HL-60/S4 (cell line): ENCODE results near the gene SMIM22.

Source experiments
- in situ Hi-C: fragments of 300-500 bp; cut with MboI; formaldehyde crosslinking; loops from 2 replicates; pipeline ENCODE4 v1.14.3; 2022; ENCODE audit warnings: low sequenced_read_pairs

Gene SMIM22, protein sequence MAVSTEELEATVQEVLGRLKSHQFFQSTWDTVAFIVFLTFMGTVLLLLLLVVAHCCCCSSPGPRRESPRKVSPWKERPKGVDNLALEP

DNA sequence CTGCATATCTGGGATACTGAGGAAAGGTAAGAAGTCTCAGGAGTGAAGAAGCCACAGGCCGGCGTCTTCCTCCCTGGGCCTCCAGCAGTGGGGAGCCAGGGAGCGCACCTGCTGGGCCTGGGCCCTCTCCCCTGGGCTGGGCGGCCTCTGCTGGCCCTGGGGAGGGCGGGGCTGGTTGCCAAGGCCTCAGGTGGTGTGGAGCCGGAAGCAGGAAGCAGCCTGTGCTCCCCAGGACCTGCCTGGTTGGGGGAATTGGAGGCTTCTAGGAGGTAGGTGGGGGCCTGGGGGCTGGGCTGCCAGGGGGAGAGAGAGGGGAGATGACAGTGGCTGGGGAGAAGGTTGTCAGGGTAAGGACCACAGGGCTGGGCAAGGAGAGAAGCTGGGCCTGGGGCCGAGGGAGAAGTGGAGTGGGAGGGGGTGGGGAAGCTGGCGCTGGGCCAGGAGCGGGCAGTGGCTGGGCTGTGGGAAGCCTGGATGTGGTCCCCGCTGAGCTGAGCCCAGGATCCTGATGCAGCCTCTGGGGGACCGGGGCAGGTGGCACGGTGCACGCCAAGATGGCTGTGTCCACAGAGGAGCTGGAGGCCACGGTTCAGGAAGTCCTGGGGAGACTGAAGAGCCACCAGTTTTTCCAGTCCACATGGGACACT lies at the start of gene SMIM22:
Gene SMIM22 (plus strand): TSS at position 189 of the 647 bp plus-strand sequence. CDS start 366 bp downstream, at position 555.
- in situ Hi-C loops: no loop called here

DNA sequence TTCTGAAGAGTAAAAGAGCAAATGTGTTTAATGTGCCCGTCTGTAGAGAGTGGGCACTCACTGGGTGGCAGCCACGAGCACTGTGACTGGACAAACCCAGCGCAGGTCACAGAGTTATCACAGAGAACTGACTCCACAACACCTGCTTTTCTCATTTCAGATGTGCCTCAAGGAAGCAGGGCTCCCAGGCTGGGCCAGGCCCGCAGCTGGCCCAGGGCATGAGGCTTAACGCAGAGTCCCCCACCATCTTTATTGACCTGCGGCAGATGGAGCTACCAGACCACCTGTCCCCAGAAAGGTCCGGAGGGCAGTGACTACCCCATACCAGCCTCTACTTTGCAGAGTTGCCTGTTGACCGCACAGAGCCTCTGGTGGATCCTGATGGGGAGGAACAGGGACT lies 49.0 kb upstream of the SMIM22 start:
- in situ Hi-C loops: no loop called here

DNA sequence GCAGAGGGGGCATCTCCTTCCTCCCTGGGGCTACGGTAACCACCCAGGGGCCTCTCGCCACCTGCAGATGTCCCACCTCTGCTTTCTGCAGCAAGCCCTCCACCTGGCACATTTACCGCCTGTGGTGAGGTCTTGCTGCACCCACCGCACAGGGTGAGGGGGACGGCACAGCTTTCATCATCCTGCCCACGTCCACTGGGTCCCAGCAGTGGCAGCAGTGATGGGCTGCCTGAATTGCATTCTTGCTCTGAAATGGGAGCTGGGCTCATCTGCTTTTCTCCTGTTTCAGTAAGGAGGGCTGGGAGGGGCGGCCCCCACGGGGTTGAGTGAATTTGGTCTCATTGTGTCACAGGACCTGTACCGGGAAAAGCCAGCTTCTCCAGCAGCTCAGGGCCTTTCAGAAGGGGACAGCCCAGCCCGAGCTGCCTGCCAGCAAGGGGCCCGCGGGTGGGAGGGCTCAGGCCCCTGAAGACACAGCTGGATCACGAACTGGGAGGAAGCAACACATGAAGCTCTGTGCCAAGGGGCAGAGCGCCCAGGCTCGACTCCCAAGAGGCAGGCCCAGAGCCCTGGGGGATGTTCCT lies 48.1 kb upstream of the SMIM22 start:
- in situ Hi-C loops: no loop called here

DNA sequence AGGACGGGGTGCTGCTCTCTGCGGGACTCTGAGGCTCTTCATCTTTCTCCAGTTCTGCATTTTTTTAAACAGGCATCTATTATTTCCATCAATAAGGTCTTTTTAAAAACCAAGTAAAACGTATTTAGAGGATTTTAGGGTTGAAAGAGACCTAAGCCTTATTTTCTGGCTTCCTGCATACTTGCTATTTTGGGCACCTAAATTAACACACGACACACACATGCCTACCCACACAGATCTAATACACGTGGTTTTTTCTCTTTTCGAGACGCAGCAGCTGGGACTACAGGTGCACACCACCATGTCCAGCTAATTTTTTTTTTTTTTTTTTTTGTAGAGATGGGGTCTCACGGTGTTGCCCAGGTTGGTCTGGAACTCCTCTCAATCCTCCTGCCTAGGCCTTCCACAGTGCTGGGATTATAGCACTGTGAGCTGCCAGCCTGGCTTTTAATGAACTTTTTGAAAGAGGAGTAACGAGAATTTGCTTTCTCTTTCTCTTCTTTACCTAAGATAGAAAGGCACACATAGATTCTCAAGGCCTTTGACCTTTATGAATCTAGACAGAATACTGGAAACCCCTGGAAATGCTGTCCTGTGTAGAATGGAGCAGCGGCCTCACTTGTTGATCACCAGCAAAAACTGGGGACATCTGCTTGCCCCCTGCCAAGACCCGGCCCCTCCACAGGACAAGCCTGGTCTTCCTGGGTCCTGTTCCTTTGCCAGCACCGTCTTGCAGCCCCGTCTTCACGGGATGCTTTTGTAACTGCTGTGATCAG lies 47.1 kb upstream of the SMIM22 start:
- in situ Hi-C loops: no loop called here

DNA sequence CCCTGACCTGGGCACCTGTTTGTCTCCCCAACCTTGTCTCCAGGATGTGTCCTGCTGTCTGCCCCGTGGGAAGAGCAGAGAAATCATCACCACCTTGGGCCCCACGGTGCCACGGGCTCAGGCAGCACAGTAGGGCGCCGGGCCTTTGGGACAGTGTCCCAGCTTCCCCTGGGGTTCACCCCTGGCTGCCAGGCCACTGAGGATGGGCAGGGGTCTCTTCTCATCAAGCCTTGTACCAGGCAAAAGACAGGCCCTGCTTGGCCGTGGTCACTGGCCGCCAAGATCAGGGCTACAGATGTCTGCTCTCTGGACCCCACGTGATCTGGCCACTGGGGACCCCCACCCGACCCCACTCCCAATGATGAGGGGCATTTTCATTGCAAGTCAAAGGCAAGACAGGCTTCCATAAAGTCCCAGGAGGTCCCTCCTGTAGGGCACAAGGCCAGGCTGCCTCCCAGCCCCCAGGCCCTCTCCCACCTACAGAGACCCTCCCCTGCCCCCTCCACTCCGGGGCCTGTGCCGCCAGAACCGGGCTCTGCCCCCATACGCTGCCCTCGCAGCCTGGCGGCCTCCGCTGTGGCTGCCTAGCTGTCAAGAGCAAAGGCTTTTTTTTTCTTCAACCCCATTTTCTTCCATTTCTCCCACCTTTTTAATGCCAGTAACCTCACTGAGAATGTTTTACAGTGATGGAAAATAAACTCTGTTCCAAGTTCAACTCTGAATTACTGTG lies 46.3 kb upstream of the SMIM22 start:
- in situ Hi-C loops: no loop called here

DNA sequence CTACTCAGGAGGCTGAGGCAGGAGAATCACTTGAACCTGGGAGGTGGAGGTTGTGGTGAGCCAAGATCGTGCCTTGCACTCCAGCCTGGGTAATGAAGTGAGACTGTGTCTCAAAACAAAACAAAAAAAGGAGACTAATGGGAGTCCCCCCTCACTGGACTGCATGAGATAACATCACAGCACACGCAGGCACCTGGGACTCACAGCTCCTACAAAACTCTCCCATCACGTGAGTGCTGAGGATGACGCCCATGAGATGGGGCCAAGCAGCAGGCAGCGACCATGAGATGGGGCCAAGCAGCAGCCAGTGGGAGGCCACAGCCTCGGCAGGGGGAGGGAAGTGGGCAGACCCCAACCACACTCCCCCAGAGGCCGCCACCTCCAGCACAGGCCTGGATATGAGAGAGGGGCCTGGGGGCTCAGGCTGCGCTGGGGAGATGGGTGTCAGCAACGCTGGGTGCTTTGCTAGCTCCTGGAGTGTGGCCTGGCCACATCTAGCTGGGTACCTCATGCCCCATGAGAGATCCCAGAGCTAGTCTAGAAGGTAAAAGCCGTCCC lies 45.4 kb upstream of the SMIM22 start:
- in situ Hi-C loops: no loop called here

DNA sequence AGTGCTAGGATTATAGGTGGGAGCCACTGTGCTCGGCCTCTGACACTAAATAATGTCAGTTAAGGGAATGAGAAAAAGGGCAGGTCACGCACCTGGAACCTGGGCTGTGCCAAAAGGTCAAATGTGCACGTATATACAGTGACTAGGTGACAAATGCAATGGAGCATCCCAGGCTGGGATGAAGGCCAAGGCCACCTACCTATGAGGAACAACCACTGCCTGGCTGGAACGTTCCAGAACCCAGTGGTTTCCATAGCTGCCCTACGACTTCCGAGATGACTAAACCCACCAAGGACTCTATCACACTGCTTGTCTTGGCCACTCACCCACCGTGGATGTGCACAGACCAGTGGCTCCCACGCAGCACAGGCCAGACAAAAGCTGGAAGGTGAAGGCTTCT lies 44.3 kb upstream of the SMIM22 start:
- in situ Hi-C loops: no loop called here

DNA sequence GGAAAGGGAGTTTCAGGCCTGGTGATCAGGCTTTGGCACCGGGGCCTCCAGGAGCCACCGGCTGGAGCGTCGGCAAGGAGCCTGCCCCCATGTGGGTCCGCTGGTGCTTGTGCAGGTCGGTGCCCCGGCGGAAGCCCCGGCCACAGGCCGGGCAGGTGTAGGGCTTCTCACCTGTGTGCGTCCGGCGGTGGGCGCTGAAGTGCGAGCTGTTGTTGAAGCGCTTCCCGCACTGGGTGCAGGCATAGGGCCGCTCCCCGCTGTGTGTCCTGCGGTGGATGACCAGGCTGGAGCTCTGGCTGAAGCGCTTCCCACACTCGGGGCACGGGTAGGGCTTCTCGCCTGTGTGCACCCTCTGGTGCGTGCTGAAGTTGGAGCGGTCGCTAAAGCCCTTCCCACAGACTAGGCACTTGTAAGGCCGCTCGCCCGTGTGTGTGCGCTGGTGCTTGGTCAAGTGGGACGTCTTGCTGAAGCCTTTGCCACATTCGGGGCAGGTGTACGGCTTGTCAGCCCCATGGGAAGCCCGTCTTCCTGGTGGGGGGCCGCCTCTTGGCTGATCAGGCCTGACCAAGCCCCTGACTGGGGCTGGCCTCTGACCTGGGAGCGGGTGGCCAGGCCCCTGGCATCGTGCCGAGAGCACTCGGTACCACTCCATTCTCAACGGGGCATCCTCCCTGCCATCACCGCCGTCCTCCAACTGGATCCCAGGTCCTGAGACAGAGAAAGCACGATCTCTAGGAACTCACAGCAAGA lies 42.6 kb upstream of the SMIM22 start:
- in situ Hi-C loops: no loop called here

DNA sequence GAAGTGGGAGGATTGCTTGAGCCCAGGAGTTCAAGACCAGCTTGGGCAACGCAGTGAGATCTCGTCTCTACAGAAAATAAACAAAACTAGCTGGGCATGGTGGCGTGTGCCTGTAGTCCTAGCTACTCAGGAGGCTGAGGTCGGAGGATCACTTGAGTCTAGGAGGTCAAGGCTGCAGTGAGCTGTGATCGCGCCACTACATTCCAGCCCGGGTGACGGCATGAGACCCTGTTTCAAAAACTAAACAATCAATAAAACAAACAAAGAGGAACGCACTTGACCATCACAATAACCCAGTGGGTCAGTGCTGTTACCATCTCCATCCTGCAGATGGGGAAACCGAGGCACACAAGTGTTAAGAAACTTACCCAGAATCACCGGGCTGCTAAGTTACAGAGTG lies 41.9 kb upstream of the SMIM22 start:
- in situ Hi-C loops: no loop called here

DNA sequence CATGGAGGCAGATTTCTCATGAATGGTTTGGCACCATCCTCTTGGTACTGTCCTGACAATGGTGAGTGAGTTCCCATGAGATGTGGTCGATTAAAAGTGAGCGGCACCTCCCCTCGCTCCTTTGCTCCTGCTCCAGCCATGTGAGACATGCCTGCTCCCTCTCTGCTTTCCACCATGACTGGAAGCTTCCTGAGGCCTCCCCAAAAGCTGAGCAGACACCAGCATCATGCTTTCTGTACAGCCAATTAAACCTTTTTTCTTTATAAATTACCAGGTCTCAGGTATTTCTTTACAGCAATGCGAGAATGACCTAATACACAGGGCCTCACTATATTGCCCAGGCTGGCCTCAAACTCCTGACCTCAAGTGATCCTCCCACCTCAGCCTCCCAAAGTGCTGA lies 40.3 kb upstream of the SMIM22 start:
- in situ Hi-C loops: no loop called here

DNA sequence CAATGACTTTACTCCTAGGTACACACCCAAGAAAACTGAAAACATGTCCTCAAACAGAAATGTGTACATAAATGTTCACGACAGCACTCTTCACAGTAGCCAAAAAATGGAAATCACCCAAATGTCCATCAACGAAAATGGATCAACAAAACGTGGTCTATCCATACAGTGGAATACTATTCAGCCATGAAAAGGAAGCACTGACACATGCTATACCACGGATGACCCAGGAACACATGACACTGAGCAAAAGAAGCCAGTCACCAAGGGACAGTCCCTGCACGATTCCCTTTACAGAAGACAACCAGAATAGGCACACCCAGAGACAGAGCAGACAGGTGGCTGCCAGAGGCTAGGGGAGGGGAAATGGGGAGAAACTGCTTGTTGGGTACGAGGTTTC lies 39.5 kb upstream of the SMIM22 start:
- in situ Hi-C loops: no loop called here

DNA sequence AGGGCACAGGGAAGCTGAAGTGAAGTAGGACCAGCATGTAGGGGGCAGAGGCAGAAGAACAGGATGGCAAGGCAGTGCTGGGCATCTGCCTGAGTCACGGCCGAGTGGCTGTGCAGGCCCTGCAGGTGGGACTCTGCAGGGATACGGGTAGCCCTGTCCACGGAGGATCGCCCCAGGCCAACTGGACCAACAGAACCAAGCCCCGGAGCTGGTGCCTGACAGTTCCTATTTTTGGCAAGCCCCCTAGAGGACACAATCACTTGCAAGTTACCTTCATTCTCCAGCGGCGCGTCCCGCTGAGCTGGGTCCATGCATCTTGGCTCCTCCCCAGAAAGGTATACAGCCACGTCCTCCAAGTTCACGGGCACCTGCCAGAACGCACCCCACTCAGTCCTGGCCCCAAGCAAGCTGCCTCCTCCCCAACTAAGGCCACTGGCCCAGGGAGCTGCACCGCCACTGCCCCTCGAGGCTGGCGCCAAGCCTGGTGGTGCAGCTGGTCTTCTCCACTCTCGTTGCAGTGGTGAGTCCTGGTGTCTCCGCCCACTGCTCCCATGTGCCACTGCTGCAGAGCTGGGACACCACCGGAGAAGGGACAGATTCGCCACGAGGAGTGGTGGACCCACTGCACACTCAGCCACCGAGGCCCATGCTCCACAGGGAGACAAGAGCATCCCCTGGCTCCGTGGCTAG lies 34.8 kb upstream of the SMIM22 start:
- in situ Hi-C loops: no loop called here

DNA sequence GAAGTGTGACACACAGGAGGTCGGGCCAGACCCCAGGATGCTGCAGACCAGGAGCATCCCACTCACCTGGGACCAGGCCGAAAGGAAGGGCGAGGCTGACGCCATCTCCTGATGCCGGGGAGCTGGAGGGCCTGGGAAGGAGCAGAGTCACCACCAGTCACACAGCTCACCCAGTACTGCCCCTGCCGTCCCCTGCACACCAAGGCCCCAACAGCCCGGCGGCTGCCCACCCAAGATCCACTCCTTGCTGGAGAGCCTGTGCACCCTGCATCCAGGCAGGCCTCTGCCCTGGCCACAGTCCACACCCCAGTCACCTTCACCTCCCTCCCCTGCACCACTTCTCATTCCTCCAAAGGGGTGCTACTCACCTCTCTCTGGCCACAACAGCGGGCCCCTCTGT lies 33.0 kb upstream of the SMIM22 start:
- in situ Hi-C loops: no loop called here

DNA sequence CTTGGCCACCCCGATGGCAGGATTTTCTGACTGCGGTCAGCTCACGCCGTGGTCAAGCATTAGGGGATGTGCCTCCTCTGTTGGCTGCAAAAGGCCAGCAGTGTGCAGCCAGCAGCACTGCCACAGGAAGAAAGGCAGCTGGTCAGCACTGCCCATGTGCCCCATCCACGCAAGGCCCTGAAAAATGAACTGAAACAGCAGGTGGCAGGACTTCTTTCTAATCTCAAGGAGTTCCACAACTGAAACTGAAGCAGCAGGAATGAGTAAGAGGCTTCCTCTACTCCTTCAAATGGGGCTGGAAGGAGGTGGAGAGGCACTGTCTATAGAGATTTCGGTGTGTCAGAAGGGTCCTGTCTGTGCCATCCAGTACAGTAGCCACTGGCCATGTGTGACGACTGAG lies 31.4 kb upstream of the SMIM22 start:
- in situ Hi-C loops: no loop called here

DNA sequence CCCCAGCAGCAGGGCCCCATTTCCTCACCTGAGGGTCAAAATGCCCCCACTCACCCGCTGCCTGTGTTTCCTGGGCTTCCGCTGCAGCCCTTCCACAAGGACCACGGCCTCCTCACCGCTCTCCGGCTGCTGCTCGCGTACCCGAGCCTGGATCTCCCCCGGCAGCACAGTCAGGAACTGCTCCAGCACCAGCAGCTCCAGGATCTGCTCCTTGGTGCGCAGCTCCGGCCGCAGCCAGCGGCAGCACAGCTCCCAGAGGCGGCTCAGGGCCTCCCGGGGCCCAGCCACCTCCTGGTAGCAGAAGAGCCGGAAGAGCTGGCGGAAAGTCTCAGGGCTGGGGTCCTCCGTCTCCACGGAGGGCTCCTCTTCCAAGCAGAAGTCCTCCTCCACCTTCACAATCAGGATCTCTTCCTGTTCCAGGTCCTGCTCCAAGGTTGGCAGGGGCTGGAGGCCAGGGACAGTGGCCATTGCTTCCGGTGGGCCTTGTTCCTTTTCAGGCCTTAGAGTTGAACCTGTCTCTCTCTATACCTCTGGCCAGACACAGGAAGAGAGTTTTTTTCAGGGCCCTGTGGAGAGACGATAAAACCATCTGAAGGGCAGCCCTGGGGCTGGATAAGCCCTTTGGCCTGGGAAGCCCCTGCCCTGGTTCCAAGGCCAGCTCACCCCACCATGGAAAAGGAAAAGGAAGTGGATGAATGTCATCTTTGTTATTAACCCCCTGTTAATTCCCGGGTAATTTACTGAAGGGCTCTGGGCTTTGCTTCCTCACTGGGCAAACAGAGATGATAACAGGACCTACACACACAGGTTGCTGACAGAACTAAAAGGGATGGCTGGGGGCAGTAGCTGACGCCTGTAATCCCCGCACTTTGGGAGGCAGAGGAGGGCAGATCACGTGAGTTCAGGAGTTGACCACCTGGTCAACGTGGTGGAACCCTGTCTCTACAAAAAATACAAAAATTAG lies 29.4 kb upstream of the SMIM22 start:
- in situ Hi-C loops: no loop called here

DNA sequence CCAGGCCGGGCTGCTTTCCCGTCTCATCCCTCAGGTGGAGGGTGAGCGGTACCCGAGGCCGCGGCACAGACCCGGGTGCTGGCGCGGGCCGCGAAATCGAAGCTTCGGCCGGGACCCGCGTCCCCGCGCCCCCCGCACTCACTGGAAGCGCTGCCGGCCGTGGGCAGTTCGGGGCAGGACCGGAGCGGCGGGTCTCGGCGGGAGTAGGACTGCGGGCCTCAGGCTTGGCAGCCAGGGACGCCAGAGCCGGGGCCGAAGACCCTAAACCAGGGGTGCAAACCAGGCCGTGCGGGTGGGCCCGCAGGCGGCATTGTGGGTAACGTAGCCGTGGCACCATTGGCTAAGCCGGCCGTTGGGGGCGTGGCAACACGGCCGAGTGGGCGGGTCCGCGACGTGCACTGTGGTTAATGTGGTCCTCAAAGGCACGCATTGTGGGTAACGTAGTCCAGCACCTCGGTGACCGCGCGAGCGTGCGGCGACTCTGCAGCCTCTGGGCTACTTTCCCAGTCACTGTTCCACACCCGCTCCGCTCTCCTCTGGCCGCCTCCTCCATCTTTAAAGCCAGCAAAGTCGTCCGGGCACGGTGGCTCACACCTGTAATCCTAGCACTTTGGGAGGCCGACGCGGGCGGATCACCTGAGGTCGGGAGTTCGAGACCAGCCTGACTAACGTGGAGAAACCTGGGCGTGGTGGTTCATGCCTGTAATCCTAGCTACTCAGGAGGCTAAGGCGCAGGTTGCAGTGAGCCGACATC lies 28.1 kb upstream of the SMIM22 start, which contains the start of gene ZNF500:
Gene ZNF500 (minus strand): TSS at position 288 of the 754 bp plus-strand sequence. CDS start 1,184 bp downstream, outside the sequence.
- in situ Hi-C loops: no loop called here

DNA sequence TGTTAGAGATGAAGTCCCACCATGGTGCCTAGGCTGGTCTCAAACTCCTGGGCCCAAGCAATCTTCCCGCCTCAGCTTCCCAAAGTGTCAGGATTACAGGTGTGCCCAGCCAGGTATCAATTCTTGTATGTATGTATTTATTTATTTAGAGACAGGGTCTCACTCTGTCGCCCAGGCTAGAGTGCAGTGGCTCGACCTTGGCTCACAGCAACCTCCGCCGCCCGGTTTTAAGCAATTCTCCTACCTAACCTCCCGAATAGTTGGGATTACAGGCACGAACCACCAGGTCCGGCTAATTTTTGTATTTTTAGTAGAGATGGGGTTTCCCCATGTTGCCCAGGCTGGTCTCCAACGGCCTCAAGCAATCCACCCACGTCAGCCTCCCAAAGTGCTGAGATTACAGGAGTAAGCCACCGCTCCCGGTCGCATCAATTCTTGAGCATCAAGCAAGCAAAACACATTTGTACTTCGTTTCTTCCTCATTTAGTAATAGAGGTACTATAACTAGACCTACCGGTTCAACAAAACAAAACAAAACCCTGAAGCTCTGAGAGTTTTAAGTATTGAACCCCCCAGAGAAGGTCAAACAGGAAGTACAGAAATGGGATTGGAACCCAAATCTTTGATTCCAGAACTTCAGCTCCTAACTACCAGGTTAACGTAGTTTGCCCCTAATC lies 27.2 kb upstream of the SMIM22 start:
- in situ Hi-C loops: no loop called here
